ENCODE measurements around the gene GRID1.
"Not testable (repeated sequence)": the region's sequence is repeated elsewhere in the genome, so short reads cannot be mapped to it uniquely, and the experiment has no call there.

GRID1 gene

DNA sequence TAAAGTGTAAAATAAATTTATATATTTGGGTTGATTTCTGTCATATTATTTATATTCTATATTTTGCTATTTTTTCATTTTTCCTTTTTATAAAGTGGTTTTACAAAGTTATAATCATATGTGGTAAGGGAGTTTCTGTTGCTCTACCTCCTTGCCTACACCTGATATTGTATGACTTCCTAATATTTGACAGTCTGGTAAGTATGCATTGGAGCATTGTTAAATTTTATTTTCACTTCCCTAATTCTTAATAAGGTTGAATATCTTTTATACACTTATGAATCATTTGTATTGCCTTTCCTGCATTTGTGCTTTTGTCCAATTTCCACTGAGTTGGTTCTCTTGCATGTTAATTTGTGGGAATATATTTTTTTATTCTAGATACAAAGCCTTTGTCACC is 492.4 kb downstream of the GRID1 start:
- no peak for DNase-seq (ENCODE audit: low read depth in 2 of 2)

DNA sequence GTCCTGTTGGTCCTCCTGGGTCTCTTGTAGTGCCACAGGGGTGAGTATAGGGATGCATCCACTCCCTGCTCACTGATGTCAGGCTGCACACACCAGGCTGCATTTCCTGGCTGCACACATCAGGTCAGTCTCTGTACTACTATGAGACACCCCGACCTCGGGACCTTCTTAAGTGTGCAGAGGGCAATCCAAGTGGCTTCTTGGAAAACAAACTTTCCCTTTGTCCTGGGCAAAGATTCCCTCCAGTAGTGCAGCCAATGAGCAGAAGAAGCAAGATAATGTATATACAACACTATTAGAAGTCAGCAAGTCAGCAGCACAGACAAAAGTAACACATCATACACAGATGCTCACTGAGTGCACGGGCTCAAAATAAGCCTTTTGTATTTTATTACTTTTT is 493.5 kb downstream of the GRID1 start:
- DNase-seq (ENCODE audit: low read depth in 2 of 2): no peak

DNA sequence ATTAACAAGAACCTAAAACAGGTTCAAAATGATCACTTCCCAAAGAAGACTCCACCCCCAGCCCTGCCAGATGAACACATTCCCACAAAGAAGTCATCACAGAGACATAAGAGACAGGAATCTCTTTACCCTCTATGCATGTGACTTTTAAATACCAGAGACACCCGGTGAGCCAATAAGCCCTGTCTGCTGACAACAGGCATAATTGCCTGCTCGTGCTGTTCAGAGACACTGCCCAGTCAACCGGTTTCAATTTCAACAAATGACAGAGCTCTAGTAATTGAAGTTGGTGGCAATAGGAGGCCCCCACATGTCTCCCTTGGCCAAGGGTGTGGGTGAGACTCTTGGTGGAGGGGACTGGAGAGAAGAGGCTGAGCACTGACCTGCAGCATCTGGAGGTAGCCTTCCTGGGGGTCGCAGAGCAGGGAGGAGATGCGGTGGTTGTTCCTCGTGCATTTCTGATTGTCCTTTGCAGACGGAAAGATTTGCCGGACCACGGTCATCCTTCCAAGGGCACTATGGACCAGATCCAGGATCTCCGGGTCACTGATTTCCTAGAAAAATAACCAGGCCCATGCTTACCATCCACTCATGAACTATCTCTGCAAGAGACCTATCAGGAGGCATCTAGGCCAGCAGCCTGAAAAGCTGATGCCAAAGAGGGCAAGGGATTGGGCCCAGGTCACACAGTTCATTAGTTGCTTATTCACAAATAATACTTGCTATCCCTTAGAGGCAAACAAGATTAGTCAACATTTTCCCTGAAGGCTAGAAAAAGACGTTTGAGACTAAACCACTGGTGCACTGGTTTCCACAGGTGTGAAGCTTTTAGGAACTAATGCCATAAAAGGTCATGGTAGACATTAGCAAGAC is 497.7 kb downstream of the GRID1 start:
- no peak for DNase-seq (ENCODE audit: low read depth in 2 of 2)

DNA sequence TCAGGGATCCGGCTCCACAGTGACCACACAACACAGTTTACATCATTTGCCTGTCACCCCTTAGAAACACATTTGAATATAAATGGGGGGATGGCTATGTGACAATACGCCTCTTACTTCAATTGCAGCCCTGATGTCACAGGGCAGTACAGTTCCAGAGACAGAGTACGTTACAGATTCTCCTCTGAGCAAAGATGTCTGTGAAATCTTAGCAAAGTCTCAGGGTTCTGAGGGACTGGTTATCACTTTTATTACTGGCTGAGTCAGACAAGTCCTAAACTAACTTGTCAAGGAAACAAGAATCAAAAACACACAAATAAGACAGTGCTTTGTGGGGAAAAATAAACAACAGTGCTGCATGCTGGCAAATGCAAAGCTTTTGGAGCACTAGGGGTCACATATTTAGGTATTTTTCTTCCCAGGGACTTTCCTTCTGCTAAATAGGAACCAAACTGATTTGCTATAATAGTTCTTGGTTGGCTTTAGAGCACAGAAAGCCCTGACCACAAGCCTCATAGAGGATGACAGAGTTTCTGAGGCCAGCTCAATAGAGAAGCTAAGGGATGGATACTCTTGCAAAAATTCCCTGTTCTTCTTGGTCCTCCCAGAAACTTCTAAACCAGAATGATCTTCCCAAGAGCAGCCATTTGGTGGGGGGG is 501.6 kb downstream of the GRID1 start:
- no peak for DNase-seq (ENCODE audit: low read depth in 2 of 2)

DNA sequence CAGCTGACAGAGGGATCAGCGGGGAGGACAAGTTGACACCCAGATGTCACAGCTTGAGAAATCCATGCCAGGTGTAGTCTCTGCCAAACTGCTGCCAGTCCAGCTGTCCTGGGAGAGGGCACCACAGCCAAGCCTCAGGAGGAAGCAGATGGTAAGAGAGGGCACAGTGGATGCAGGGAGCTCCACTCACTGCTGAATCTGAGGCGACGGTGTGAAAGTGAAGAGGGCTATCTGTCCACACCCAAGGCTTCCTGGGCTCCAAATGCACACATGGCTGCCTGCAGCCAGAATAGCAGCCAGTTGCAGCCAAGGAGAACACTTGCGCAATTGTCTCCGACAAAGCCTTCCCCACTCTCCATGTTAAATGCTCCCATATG is 502.4 kb downstream of the GRID1 start:
- DNase-seq (ENCODE audit: low read depth in 2 of 2): no peak

DNA sequence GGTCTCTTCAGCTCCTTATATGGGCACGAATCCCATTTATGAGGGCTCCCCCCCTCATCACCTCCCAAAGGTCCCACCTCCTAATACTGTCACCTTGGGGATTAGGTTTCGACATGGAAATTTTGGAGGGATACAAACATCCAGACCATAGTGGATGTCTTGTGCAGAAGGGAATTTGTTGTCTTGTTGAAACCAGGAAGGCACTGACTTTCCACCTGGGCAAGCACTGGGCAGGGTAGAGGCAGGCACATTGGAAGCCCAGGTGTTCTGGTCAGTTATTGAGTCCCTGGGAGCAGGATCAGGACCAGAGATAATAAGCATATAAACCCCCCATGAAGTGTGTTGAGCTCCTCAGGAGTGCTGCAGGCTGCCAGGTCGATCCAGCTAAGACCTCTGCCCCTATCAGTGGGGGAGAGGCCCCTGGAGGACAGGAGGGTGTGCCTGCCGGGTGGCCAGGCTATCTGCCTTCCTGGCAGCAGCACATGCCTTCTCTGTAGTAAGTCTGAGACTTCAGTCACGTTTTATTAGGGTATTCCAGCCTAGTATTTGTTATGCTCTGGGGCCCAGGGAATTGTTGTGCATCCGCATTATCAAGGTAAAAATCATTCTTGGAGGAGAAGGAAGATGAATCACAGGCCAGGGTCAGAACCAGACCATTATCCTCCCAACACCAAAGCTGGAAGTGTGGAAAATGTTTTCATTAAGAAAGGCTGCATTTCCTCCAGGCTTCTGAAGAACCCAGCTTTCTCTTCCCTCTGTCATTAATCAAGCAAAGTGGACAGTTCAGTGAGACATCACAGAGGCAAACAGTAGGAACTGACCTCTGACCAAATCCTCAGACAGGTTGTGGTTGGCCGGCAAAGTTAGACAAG is 503.1 kb downstream of the GRID1 start:
- no peak for DNase-seq (ENCODE audit: low read depth in 2 of 2)

DNA sequence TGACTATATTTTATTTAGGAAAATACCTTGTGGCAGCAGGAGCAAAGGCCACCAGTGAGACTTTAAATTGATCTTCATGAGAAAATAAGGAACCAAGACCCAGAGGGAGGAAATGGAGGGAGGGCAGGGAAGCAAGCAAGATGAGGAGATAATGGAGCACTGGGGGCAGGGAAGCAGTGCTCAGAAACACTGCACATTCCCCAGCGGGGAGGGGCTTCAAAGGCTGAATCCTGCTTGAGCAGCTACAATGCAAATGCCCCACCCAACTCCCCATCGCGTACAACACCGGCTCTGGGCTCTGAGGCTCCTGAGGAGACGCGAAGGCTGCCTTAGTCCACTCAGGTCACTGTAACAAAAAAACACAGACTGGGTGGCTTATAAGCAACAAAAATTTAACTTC is 503.8 kb downstream of the GRID1 start:
- no peak for DNase-seq (ENCODE audit: low read depth in 2 of 2)

DNA sequence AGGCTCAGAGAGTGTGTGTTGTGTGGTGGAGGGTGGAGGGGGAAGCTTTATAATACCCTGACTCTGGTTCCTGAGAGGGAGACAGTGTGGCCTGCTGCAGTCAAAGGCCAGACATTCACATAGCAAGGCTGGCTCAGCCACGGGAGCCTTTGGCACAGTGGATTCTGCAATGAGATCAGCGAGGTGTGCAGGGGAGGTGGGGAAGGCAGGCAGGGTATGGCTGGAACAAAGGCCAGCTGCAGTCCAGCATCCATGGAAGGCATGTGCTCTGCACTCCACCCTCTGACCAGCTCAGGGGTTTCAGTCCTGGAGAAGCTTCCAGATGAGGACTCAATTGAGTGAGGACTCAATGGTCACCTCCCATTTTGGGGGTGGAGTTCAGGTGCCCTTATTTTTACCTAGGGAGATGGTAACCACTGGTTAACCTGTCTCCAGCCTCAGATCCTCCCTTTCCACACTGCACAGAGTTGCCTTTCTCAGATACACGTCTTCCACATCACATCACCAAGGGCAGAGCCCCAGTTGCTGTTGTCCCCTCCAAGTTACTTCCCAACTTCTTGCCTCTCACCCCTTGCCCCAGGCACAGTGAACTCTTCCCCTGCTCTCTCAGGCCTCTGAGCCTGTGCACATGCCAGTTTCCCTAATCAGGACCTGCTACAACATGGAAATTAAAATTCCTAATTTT is 504.9 kb downstream of the GRID1 start:
- DNase-seq (ENCODE audit: low read depth in 2 of 2): no peak

DNA sequence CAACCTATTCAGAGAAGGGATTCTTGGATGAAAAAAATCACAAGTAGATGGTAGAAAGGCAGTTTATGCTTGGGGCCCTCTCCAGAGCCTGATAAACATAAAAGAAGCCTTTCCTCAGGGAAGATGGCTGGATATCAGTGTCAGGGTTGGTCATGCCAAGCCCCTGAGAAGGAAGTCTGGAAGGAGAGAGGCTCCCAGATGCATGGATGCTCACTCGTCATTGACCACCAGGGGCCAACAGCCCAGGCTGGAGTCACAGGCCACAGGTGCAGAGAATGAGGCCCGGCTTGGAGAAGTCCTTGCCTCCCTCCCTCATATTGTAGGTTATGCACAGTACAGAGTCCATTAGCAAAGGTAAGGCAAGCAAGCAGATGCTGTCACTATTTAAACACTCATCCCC is 506.7 kb downstream of the GRID1 start:
- no peak for DNase-seq (ENCODE audit: low read depth in 2 of 2)

DNA sequence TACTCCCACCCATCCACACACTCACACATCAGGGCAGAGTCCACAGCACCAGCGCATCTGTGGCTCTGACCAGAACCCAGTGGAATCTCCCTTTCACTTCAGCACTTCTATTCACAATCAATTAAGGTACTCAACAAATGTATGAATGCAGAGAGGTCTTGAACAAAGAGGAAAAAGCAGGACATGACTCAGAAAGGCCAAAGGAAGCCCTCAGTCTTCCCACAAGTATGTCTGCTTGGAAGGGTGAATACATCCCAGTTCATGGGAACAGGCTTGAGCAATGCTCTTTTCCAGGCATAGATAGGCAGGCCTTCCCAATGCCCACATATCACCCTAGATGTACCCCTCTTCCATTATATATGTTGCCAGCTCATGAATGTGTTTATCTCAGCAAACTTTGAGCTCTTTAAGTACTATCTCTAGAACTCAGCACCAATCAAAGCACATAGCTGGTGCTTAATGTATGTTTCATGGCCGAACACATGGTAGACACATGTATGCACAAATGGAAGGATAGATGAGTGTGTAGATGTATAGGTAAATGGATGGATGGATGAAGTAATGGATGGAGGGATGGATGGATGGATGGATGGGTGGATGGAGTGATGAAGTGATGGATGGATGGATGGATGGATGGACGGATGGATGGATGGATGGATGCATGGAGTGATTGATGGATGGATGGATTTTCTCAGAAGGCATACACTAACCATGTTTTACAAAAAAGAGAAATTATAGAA is 507.6 kb downstream of the GRID1 start:
- DNase-seq (ENCODE audit: low read depth in 2 of 2): no peak

DNA sequence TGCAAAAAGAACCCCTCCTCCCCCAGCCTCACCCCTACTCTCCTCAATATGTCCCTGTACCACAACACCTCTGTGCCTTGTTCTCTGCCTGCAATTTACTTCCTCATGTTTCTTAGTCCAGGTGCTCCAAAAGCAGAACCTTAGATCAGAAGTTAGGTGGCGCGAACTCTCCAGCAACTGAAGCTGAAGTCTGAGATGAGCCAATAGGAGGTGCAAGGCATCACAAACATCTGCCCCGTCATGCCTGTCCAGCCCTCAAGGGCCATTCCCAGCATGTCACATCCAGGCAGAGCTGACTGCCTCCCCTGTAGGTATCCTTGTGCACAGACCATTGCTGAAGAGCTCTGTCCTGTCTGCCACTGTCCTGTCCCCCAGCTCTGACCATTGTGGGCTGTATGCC is 508.8 kb downstream of the GRID1 start:
- DNase-seq (ENCODE audit: low read depth in 2 of 2): no peak

DNA sequence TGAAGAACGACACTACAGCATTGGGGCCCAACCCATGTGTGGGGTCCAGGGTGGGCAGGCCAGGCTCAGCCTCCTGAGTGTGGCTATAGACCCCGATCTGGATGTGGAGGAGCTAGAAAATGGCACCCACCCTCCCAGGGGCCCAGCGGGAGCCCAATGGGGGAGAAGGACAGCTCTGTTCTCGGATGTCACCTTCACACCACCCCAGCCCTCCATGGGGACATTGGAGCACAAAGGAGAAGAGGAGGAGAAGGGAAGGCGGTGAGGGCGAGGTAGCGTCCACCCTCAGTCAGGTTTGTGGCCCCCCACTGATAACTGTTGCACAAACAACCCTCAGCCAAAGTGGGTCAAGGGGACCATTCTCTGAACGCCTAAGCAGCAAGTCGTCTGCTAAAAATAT is 509.3 kb downstream of the GRID1 start:
- DNase-seq (ENCODE audit: low read depth in 2 of 2): no peak

DNA sequence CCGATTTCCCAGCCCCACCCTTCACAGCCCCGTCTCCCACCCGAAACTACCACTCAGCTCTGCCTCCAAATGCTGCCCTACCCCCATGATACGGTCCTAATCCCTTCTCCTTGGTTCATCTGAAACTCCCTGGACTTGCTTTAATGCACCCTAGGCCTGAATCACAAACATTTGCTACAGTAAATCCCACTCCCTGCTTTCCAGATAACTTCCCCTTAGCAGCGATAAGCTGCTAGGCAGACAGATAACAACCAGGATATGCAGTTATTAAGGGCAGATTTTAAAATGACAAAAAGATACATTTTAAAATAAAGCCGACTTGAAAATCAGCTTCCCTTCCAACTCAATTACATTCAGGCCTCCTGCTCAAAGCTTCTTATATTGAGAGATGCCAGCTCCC is 514.7 kb downstream of the GRID1 start:
- no peak for DNase-seq (ENCODE audit: low read depth in 2 of 2)

DNA sequence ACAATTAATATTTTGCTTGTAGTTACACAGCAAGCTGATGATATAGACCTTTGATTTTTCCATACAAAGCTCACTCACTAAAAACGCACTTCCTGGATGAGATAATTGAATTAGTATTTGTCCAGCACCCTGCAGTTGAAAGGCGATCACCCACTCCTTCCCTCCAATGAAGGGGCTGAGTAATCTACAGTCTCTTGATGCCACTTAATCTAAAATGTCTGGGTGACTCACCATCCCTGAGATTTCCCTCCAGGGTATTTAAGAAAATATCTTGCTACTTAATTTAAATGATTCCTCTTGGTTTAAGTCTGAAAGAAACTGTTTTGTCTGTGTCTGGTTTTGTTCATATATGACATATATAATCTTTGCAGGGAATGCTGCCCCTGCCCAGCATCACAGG is 515.3 kb downstream of the GRID1 start:
- no peak for DNase-seq (ENCODE audit: low read depth in 2 of 2)

DNA sequence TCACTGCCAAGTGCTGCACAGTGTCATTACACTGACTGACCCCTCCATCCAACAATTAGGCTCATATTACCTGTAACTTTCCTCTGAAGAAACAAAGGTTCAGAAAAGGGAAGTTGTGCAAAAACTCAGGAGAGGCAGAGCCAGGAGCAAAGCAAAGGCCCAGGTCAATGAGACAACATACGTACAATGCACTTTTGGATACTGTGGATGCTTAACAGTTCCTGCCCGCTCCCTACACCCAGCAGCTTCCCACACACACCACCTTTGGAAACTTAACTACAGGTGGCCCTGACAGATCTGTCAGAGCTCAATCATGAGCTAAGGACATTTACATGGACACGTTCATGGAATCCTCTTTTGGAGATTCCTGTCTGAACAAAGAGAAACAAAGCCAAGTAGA is 515.9 kb downstream of the GRID1 start:
- DNase-seq (ENCODE audit: low read depth in 2 of 2): no peak

DNA sequence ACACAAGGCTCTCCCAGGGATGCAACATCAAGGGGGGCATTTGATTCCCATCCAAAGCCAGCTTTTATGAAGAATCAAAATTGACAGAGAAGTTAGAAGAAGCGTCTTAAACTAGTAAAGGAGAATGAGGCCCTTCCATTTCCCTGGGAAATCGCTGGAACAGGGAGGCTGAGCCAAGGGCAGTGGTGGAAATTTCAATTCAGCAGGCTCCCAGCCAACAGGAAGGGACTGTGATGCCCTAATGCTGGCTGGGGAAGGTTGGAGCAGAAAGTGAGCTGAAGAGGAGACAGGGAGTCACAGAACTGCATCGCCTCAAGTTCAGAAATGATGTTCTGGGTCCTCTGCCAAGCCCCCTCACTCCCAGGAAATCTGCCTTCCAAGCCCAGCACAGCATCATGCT is 517.3 kb downstream of the GRID1 start:
- DNase-seq (ENCODE audit: low read depth in 2 of 2): no peak

DNA sequence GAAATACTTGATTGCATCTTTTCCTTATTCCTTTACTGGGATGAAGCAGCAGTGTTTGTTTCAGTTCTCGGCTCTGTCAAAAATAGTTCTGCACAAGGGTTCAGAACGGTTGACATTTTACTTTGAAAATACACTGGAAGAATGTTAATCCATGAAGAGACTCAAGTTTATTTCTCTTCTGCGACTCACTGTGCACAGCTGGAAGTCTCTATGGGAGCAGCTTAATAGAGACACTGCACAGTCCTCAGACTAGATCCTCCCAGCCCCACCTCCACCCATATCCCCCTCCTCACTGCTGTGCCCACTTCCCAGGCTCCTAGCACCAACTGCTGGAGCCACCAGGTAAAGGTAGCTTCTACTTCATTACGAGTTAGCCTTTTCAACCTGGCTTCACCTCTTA is 517.8 kb downstream of the GRID1 start:
- DNase-seq (ENCODE audit: low read depth in 2 of 2): no peak

DNA sequence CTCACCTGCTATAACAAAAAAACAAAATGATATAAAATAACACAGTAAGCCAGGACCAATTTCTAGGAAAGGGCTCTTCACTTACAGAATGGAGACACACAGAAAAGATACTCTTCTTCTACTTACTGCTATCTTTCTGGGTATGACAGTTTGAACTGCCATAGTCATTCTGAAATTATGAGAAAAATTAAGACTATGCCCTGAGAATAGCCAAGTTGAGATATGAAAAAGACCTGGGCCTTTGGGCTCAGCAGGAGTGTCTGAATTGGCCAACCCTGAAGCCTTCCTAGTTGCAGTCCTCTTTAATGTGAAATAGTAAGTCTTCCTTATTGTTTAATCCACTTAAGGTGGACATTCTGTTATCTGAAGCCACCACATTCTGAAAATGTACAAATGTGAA is 519.5 kb downstream of the GRID1 start:
- no peak for DNase-seq (ENCODE audit: low read depth in 2 of 2)

DNA sequence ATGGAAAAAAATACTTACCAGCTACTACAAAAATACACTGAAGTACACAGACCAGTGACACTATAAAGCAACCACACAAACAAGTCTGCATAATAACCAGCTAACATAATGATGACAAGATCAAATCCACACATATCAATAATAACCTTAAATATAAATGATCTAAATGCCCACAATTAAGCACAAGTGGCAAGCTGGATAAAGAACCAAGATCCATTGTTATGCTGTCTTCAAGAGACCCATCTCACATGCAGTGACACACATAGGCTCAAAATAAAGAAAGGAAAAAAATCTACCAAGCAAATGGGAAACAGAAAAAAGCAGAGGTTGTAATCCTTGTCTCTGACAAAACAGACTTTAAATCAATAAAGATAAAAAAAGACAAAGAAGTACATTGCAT is 527.9 kb downstream of the GRID1 start:
- DNase-seq (ENCODE audit: low read depth in 2 of 2): not testable (repeated sequence)

DNA sequence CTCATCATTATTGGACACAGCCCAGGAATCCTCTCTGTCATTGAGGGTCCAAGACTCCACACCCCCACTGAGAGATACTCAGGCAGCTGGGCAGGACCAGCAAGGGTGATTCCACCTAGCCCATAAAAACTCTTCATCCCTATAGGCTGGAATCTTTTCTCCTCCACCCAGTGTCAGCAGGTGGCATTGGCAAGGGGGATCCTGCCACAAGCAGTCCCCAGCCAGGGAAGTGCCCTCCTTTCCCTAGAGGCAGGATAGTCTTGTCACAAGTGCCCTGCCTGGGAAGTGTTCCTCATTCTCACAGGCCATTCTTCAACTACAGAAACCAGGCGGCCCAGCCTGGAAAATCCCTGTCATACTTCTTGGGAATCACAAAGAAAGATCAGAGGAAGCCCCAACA is 533.6 kb downstream of the GRID1 start:
- DNase-seq (ENCODE audit: low read depth in 2 of 2): no peak

DNA sequence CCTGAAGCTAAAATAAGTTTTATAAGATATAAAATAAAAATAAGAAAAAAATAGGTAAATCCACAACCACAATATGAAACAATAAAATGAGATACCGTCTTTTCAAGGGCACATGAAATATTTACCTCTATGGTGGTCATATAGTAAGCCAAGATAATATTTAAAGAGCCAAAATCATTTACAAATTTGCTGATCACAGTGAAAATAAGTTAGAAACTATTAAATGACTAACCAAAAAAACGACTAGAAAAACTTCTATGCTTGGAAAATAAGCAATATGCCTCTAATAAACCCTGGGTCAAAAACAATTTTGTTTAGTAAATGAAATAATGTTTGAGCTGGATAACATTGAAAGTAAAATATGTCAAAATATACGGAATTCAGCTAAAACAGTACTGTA is 535.2 kb downstream of the GRID1 start:
- DNase-seq (ENCODE audit: low read depth in 2 of 2): no peak

Measured in activated CD8-positive, alpha-beta memory T cell treated with anti-CD3 and anti-CD28 coated beads for 4 hours (primary cell).